HEK293 (cell line): ENCODE results near the gene RYR2.

ENCODE experiments used
- CTCF ChIP-seq: fragments of 450-650 bp; formaldehyde crosslinking; IDR thresholded peaks from 2 replicates; pipeline ENCODE4 v1.5.1; 2016; ENCODE audit warnings: missing biosample characterization, missing genetic modification characterization
- REST ChIP-seq: fragments of 450-650 bp; formaldehyde crosslinking; IDR thresholded peaks from 2 replicates; pipeline ENCODE4 v1.5.1; 2016; ENCODE audit warnings: missing biosample characterization, missing genetic modification characterization
- ZBTB17 ChIP-seq: fragments of 450-650 bp; formaldehyde crosslinking; IDR thresholded peaks from 2 replicates; pipeline ENCODE4 v1.5.1; 2016; ENCODE audit warnings: missing biosample characterization, missing genetic modification characterization
- ZNF138 ChIP-seq: fragments of 450-650 bp; formaldehyde crosslinking; IDR thresholded peaks from 2 replicates; pipeline ENCODE4 v1.5.1; 2016; ENCODE audit warnings: missing biosample characterization, missing genetic modification characterization, borderline replicate concordance
- ZNF37A ChIP-seq: fragments of 450-650 bp; IDR thresholded peaks from 2 replicates; pipeline ENCODE4 v1.5.1; 2018; ENCODE audit warnings: missing biosample characterization, missing genetic modification characterization

- no peak for TF ChIP-seq ZNF37A (tag by site-specific recombination)
- TF ChIP-seq CTCF (tag by site-specific recombination): no peak
- no peak for TF ChIP-seq ZBTB17
- no peak for TF ChIP-seq ZNF138 (tag by site-specific recombination)
- no peak for TF ChIP-seq REST
These were observed 352.3 kb downstream of the RYR2 start for GRCh38 chr1:237394281-237394680.
